Measurements from ENCODE around the gene VPS16. TPM values are rescaled to one million over a fixed set of nuclear protein-coding genes. Genes with fewer than 3 reads are reported as not detected.

The VPS16 gene
- total and polyA plus RNA-seq, 10 donors, result 32.0 to 104 (median 44.5) TPM

GRCh38 chr20:2889797-2890196 lies 49.3 kb downstream of the VPS16 start:
- peaks cover 0 to 5% (median 2%) of the 10 kb centered on the region in 8 donors for H3K9me3 ChIP-seq
- no peak for TF ChIP-seq POLR2AphosphoS5 (IDR thresholded peaks at IDR 0.05)
- no peak for TF ChIP-seq POLR2A (IDR thresholded peaks at IDR 0.05)
- TF ChIP-seq CTCF (IDR thresholded peaks at IDR 0.05 in 8 of 11, conservative IDR thresholded peaks at IDR 0.05 in 3 of 11), result no peak
- peaks cover 0 to 2% (median 0%) of the 10 kb centered on the region in 6 donors for H3K36me3 ChIP-seq
- no peaks in the 10 kb centered on the region for H3K27me3 ChIP-seq (replicated peaks in 1 of 7)
- H3K4me1 ChIP-seq, result peaks cover 0 to 82% (median 21%) of the 10 kb centered on the region in 6 donors
- WGBS, 5 donors, result 89 to 97% (median 91%) methylated on average over 3 of the region's 3 CpGs
- no peak overlapping the region for H3K27ac ChIP-seq
- H3K4me3 ChIP-seq, result no peak overlapping the region
- no peak for DNase-seq
- intact Hi-C loops (cut with DNase I; ENCODE audit: low total_unique reads), result no loop called here

GRCh38 chr20:2890742-2891141 lies 50.2 kb downstream of the VPS16 start:
- TF ChIP-seq POLR2AphosphoS5 (IDR thresholded peaks at IDR 0.05) (no peak), POLR2A (IDR thresholded peaks at IDR 0.05) (no peak), CTCF (IDR thresholded peaks at IDR 0.05 in 8 of 11, conservative IDR thresholded peaks at IDR 0.05 in 3 of 11) (no peak)
- intact Hi-C loops (cut with DNase I; ENCODE audit: low total_unique reads), result no loop called here
- DNase-seq, result no peak
- Histone ChIP-seq H3K36me3 (peaks cover 0 to 10% (median 3%) of the 10 kb centered on the region in 6 donors), H3K4me1 (peaks cover 0 to 72% (median 16%) of the 10 kb centered on the region in 6 donors), H3K4me3 (no peak overlapping the region), H3K27ac (no peak overlapping the region), H3K27me3 (replicated peaks in 1 of 7) (no peaks in the 10 kb centered on the region), H3K9me3 (peaks cover 0 to 14% (median 10%) of the 10 kb centered on the region in 8 donors)
- 61 to 79% (median 72%) methylated on average over 2 of the region's 2 CpGs for WGBS, 5 donors

- 83 to 96% (median 89%) methylated on average over 2 of the region's 2 CpGs for WGBS, 5 donors
- Histone ChIP-seq H3K9me3 (peaks cover 0 to 15% (median 11%) of the 10 kb centered on the region in 8 donors), H3K27me3 (replicated peaks in 1 of 7) (no peaks in the 10 kb centered on the region), H3K27ac (no peak overlapping the region), H3K4me1 (peaks cover 0 to 66% (median 16%) of the 10 kb centered on the region in 6 donors), H3K4me3 (no peak overlapping the region), H3K36me3 (peaks cover 0 to 10% (median 3%) of the 10 kb centered on the region in 6 donors)
- intact Hi-C loops (cut with DNase I; ENCODE audit: low total_unique reads), result no loop called here
- TF ChIP-seq CTCF (IDR thresholded peaks at IDR 0.05 in 8 of 11, conservative IDR thresholded peaks at IDR 0.05 in 3 of 11) (no peak), POLR2A (IDR thresholded peaks at IDR 0.05) (no peak), POLR2AphosphoS5 (IDR thresholded peaks at IDR 0.05) (no peak)
- no peak for DNase-seq
Measured at GRCh38 chr20:2891343-2891742, 50.8 kb downstream of the VPS16 start.

GRCh38 chr20:2892376-2892775 lies 51.8 kb downstream of the VPS16 start:
- no peak overlapping the region for H3K4me3 ChIP-seq
- H3K27me3 ChIP-seq (replicated peaks in 1 of 7), result no peaks in the 10 kb centered on the region
- WGBS, 5 donors, result 83 to 100% (median 96%) methylated on average over 3 of the region's 3 CpGs
- TF ChIP-seq POLR2A (IDR thresholded peaks at IDR 0.05) (no peak), POLR2AphosphoS5 (IDR thresholded peaks at IDR 0.05) (no peak), CTCF (IDR thresholded peaks at IDR 0.05 in 8 of 11, conservative IDR thresholded peaks at IDR 0.05 in 3 of 11) (no peak)
- intact Hi-C loops (cut with DNase I; ENCODE audit: low total_unique reads), result no loop called here
- H3K9me3 ChIP-seq, result peaks cover 0 to 21% (median 11%) of the 10 kb centered on the region in 8 donors
- peaks cover 0 to 59% (median 14%) of the 10 kb centered on the region in 6 donors for H3K4me1 ChIP-seq
- peaks cover 0 to 10% (median 3%) of the 10 kb centered on the region in 6 donors for H3K36me3 ChIP-seq
- no peak overlapping the region for H3K27ac ChIP-seq
- DNase-seq, result no peak

All from spleen (tissue), 11 donors.